Esophagus squamous epithelium (tissue), 5 donors: ENCODE results near the gene TCF12. TPM values are rescaled to one million over a fixed set of nuclear protein-coding genes. Genes with fewer than 3 reads are reported as not detected.

Source experiments
- DNase-seq: peaks from one replicate; lab custom pipeline; 2025; lab: John Stamatoyannopoulos, UW
- H3K27ac ChIP-seq, 4 donors: fragments of 200-600 bp; sonication (generic); one replicate each; pipeline ENCODE4 v1.5.1; 2016 to 2019; ENCODE audit warnings: mild to moderate bottlenecking in 1 of 4
- H3K27me3 ChIP-seq, 4 donors: fragments of 200-600 bp; sonication (generic); 1 replicate in 3 of 4; 2 replicates in 1 of 4; pipeline versions ENCODE4 v1.5.1 to v1.6.0; 2017 to 2021; ENCODE audit warnings: antibody characterized with exemption in 1 of 4
- H3K36me3 ChIP-seq, 3 donors: fragments of 200-600 bp; sonication (generic); one replicate each; pipeline ENCODE4 v1.5.1; 2016 to 2019
- H3K4me1 ChIP-seq, 3 donors: fragments of 200-600 bp; sonication (generic); one replicate each; pipeline ENCODE4 v1.5.1; 2017 to 2019
- H3K4me3 ChIP-seq, 4 donors: fragments of 200-600 bp; sonication (generic); 1 replicate in 3 of 4; 2 replicates in 1 of 4; pipeline ENCODE4 v1.5.1; 2016 to 2019; ENCODE audit warnings: mild to moderate bottlenecking in 2 of 4, moderate library complexity in 1 of 4
- H3K9me3 ChIP-seq, 3 donors: fragments of 200-600 bp; sonication (generic); one replicate each; pipeline ENCODE4 v1.5.1; 2016 to 2019
- CTCF ChIP-seq, 6 experiments: fragments of 450-650 bp in 4 of 6; fragments of 200-600 bp in 2 of 6; sonication (generic) in 2 of 6; IDR thresholded peaks; one replicate each; pipeline ENCODE4 v1.5.1; 2016 to 2019; ENCODE audit warnings: antibody characterized with exemption in 6 of 6, mild to moderate bottlenecking in 4 of 6, moderate library complexity in 4 of 6
- POLR2A ChIP-seq, 4 donors: fragments of 450-650 bp; IDR thresholded peaks; one replicate each; pipeline ENCODE4 v1.6.1; 2017; ENCODE audit warnings: antibody characterized with exemption in 4 of 4, mild to moderate bottlenecking in 4 of 4, moderate library complexity in 3 of 4
- WGBS, 2 donors: methylation state at CpG; one replicate each; pipeline ENCODE4 v1.1.5; 2018; 5-methylcytosine and 5-hydroxymethylcytosine counted together
- intact Hi-C: fragments of 100-400 bp; cut with DNase I; formaldehyde crosslinking; loops from one replicate; pipeline ENCODE4 v1.15.0; 2022
- total RNA-seq, 4 donors: library from RNA; depleted of rRNA; stranded (reverse); fragments of >200 nt; gene quantifications; one replicate each; pipeline ENCODE4 v1.1.0, GENCODE V29; 2016
- donor health status: DM: yes; HTN: yes; CAD: no.

The TCF12 gene
- total RNA-seq, 4 donors from 2014 or later: 28.5 to 90.4 (median 51.3) TPM

DNA sequence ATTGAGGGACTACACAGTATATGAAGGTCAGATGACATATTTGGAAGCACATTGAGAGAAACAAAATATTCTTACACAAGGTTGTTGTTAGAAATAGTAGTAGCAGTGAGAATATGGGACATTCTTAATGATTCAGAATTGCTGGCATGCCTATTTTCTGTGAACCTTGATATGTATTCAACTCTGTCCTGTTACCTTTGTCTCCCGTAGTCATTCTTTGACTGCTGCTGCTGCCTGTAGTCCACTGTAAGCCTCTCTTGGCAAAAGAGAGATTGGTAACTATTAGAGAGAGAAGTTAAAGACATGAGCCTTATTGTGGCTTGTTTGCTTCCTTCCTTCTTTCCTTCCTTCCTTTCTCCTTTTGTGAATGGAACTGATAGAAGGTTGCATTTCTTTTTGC lies 64.5 kb downstream of the TCF12 start:
- Histone ChIP-seq H3K36me3 (no peaks in the 10 kb centered on the region), H3K4me1 (peaks cover 0 to 43% (median 13%) of the 10 kb centered on the region in 3 donors), H3K27me3 (no peaks in the 10 kb centered on the region), H3K9me3 (no peaks in the 10 kb centered on the region), H3K4me3 (no peak overlapping the region), H3K27ac (no peak overlapping the region)
- intact Hi-C loops: no loop called here
- 30 to 42% methylated on average over 1 of the region's 1 CpG for WGBS, 2 donors
- TF ChIP-seq CTCF (IDR thresholded peaks at IDR 0.05): no peak
- TF ChIP-seq POLR2A (IDR thresholded peaks at IDR 0.05): no peak
- DNase-seq: no peak

- Histone ChIP-seq H3K9me3 (no peaks in the 10 kb centered on the region), H3K27me3 (no peaks in the 10 kb centered on the region), H3K4me3 (no peak overlapping the region), H3K4me1 (peaks cover 0 to 59% (median 21%) of the 10 kb centered on the region in 3 donors), H3K36me3 (no peaks in the 10 kb centered on the region), H3K27ac (peak overlapping the region in 2 of 4 donors; percentile 10 to 24)
- intact Hi-C loops: no loop called here
- 16 to 33% methylated on average over 3 of the region's 3 CpGs for WGBS, 2 donors
- no peak for DNase-seq
- TF ChIP-seq POLR2A (IDR thresholded peaks at IDR 0.05) (no peak), CTCF (IDR thresholded peaks at IDR 0.05) (no peak)
Observed at GRCh38 chr15:56984681-56985481, 66.4 kb downstream of the TCF12 start.

DNA sequence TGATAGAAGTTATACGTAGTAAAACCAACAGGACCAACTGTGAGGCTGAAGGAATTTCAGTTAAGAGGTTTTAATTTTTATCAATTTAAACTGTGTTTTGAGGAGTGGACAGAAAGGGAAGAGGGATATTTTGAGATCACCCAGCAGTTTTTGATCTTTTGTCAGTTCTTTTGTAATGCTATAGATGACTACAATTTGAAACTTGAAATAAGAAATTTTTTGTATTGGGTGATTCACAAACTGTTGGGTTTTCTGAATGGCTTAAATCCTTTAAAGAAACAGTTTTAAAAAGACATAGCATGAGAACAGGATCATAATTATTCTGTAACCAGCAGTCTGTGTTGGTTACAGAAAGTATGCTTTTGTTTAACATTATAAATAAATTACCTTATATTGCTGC lies 67.4 kb downstream of the TCF12 start:
- no peaks in the 10 kb centered on the region for H3K9me3 ChIP-seq
- H3K4me1 ChIP-seq: peaks cover 0 to 53% (median 21%) of the 10 kb centered on the region in 3 donors
- DNase-seq: no peak
- peak overlapping the region in 1 of 4 donors; percentile 10 for H3K27ac ChIP-seq
- intact Hi-C loops: no loop called here
- no peaks in the 10 kb centered on the region for H3K27me3 ChIP-seq
- no peak overlapping the region for H3K4me3 ChIP-seq
- TF ChIP-seq POLR2A (IDR thresholded peaks at IDR 0.05) (no peak), CTCF (IDR thresholded peaks at IDR 0.05) (no peak)
- H3K36me3 ChIP-seq: no peaks in the 10 kb centered on the region
- WGBS, 2 donors: 70 to 76% methylated on average over 1 of the region's 1 CpG

DNA sequence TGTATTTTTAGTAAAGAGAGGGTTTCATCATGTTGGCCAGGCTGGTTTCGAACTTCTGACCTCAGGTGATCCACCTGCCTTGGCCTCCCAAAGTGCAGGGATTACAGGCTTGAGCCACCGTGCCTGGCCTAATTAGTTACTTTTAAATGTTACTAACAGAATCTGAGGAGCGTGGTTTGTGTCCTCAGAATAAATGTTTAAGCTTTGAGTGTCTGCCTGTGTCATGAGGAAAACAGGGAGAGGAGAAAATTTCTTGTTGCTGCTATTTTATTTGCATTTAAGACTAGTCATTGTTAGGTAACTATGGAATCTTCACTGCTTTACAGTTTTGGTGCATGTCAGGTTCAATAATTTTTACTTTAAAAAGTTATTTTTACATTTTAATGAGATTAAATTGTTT lies 68.8 kb downstream of the TCF12 start:
- no peak overlapping the region for H3K27ac ChIP-seq
- no peaks in the 10 kb centered on the region for H3K27me3 ChIP-seq
- intact Hi-C loops: no loop called here
- H3K9me3 ChIP-seq: no peaks in the 10 kb centered on the region
- H3K36me3 ChIP-seq: no peaks in the 10 kb centered on the region
- 74 to 84% methylated on average over 3 of the region's 3 CpGs for WGBS, 2 donors
- DNase-seq: no peak
- no peak for TF ChIP-seq POLR2A (IDR thresholded peaks at IDR 0.05)
- no peak for TF ChIP-seq CTCF (IDR thresholded peaks at IDR 0.05)
- no peak overlapping the region for H3K4me3 ChIP-seq
- H3K4me1 ChIP-seq: peaks cover 0 to 53% (median 21%) of the 10 kb centered on the region in 3 donors

- no peak for DNase-seq
- Histone ChIP-seq H3K9me3 (no peaks in the 10 kb centered on the region), H3K36me3 (peaks cover 0 to 4% (median 0%) of the 10 kb centered on the region in 3 donors), H3K27ac (no peak overlapping the region), H3K27me3 (no peaks in the 10 kb centered on the region), H3K4me3 (no peak overlapping the region), H3K4me1 (peaks cover 0 to 47% (median 21%) of the 10 kb centered on the region in 3 donors)
- intact Hi-C loops: no loop called here
- no peak for TF ChIP-seq POLR2A (IDR thresholded peaks at IDR 0.05)
- no peak for TF ChIP-seq CTCF (IDR thresholded peaks at IDR 0.05)
Observed at GRCh38 chr15:56988219-56988618, 69.8 kb downstream of the TCF12 start.
